ENCODE results near the gene SIRPA. TPM values are rescaled to one million over a fixed set of nuclear protein-coding genes. Genes with fewer than 3 reads are reported as not detected.

The SIRPA gene
- total and polyA plus RNA-seq, 2 of the 8 experiments (the other 6 are each of a cell fraction or from before 2014, with no cell fraction given), result 3.9 to 4.3 TPM

- H2AK5ac ChIP-seq (ENCODE audit: low read depth, low read length), result no peak overlapping the region
- TF ChIP-seq EGR1 (IDR thresholded peaks at IDR 0.05; ENCODE audit: borderline replicate concordance, low read depth, low read length) (no peak), POLR2AphosphoS5 (IDR thresholded peaks at IDR 0.05; ENCODE audit: low read depth, low read length) (no peak), CEBPB (IDR thresholded peaks at IDR 0.05; ENCODE audit: low read depth, low read length) (no peak), NRF1 (IDR thresholded peaks at IDR 0.05; ENCODE audit: low read depth, low read length) (no peak), TEAD4 (IDR thresholded peaks at IDR 0.05; ENCODE audit: low read depth, low read length) (no peak), SIX5 (IDR thresholded peaks at IDR 0.05; ENCODE audit: low read depth, low read length) (no peak), TBP (IDR thresholded peaks at IDR 0.05; ENCODE audit: low read depth, low read length) (no peak), SIN3A (conservative IDR thresholded peaks at IDR 0.05 in 1 of 2, IDR thresholded peaks at IDR 0.05 in 1 of 2; ENCODE audit: low read depth in 1 of 2, low read length in 2 of 2) (no peak), CHD1 (IDR thresholded peaks at IDR 0.05; ENCODE audit: low read depth, low read length) (no peak), KDM4A (IDR thresholded peaks at IDR 0.05; ENCODE audit: low read depth, low read length, severe bottlenecking) (no peak), RBBP5 (IDR thresholded peaks at IDR 0.05; ENCODE audit: borderline replicate concordance, low read depth, low read length) (no peak), GTF2F1 (IDR thresholded peaks at IDR 0.05; ENCODE audit: borderline replicate concordance, low read depth, low read length) (no peak), KDM1A (IDR thresholded peaks at IDR 0.05; ENCODE audit: borderline replicate concordance, low read length) (no peak)
Measured at GRCh38 chr20:1874450-1875182, 20.6 kb upstream of the SIRPA start.

More at GRCh38 chr20:1874450-1875182, 20.6 kb upstream of the SIRPA start:
- Histone ChIP-seq H3K23ac (ENCODE audit: insufficient read length) (no peak overlapping the region), H3K79me1 (ENCODE audit: low read depth, low read length) (no peaks in the 10 kb centered on the region; the same call in 1 of the 2 replicates), H3K4ac (replicated peaks; ENCODE audit: insufficient read length, low read depth, low read length) (no peak overlapping the region), H4K20me1 (replicated peaks in 1 of 2; ENCODE audit: control insufficient read depth in 1 of 2, insufficient read depth in 2 of 2, low read length in 2 of 2) (no peaks in the 10 kb centered on the region), H2BK5ac (ENCODE audit: low read depth, low read length) (no peak overlapping the region), H4K5ac (ENCODE audit: insufficient read length, low read depth, low read length) (no peak overlapping the region), H3K4me1 (replicated peaks in 1 of 4; ENCODE audit: control insufficient read depth in 3 of 4, insufficient read depth in 4 of 4, low read length in 3 of 4) (peaks cover 0 to 3% (median 0%) of the 10 kb centered on the region in 4 experiments; a peak in 1 of 7 replicates), H3K23me2 (ENCODE audit: low read depth, low read length) (peaks cover 2% of the 10 kb centered on the region; the same call in 1 of the 2 replicates), H3K79me2 (ENCODE audit: control insufficient read depth in 1 of 2, insufficient read depth in 2 of 2, low read length in 2 of 2) (no peaks in the 10 kb centered on the region), H3K27ac (ENCODE audit: low read depth, low read length) (no peak overlapping the region), H3K56ac (replicated peaks; ENCODE audit: insufficient read length, low read depth, low read length) (no peak overlapping the region), H3K18ac (ENCODE audit: extremely low read depth, low read length) (no peak overlapping the region; the same call in 1 of the 2 replicates), H3K27me3 (replicated peaks in 1 of 4; ENCODE audit: control insufficient read depth in 3 of 4, extremely low read depth in 1 of 4, insufficient read depth in 3 of 4, low read length in 3 of 4) (no peaks in the 10 kb centered on the region), H2BK20ac (ENCODE audit: low read length) (no peak overlapping the region), H2AFZ (ENCODE audit: low read length) (no peak overlapping the region), H3K36me3 (ENCODE audit: control insufficient read depth in 2 of 4, insufficient read depth in 4 of 4, low read length in 3 of 4) (no peaks in the 10 kb centered on the region), H2BK15ac (ENCODE audit: low read length) (no peak overlapping the region), H3K14ac (ENCODE audit: insufficient read length) (no peak overlapping the region), H2BK120ac (replicated peaks; ENCODE audit: low read depth, low read length) (no peak overlapping the region), H4K8ac (ENCODE audit: extremely low read depth, insufficient read depth, low read length) (no peak overlapping the region), H4K91ac (replicated peaks; ENCODE audit: insufficient read length, low read length) (no peak overlapping the region), H3K4me2 (ENCODE audit: insufficient read depth in 1 of 2, low read depth in 2 of 2, low read length in 2 of 2) (no peak overlapping the region), H3K4me3 (ENCODE audit: extremely low read depth in 1 of 4, insufficient read depth in 2 of 4, low read depth in 3 of 4, low read length in 4 of 4) (no peak overlapping the region), H3K9me3 (ENCODE audit: insufficient read depth in 2 of 2, low read depth in 1 of 2, low read length in 1 of 2) (no peaks in the 10 kb centered on the region), H2BK12ac (ENCODE audit: low read depth, low read length) (0 out of 2 replicates have a peak overlapping the region, but pooled peaks have one; percentile 60), H3K9ac (replicated peaks in 1 of 4; ENCODE audit: extremely low read depth in 1 of 4, low read depth in 3 of 4, low read length in 3 of 4) (no peak overlapping the region; a peak in 1 of 7 replicates)
- CTCF ChIA-PET (ENCODE audit: partially characterized antibody), result interaction anchor here (1.0 to 1.6 kb wide), 3 partner anchors 24 to 111 kb away, joined by 3 to 4 read pairs (median 3); no protein-coding TSS in a partner anchor
- 90% methylated on average over 19 of the region's 19 CpGs; no CpG with 5 or more reads in 1 of the 2 experiments for WGBS, 2 experiments (ENCODE audit: extremely low coverage in 1 of 2, insufficient coverage in 1 of 2, insufficient read length in 1 of 2, insufficient replicate concordance in 2 of 2, low coverage in 1 of 2, low lambda C conversion rate in 2 of 2, missing lambda C conversion rate in 1 of 2)
- FAIRE-seq (no peak), DNase-seq (ENCODE audit: low read depth in 1 of 2, low spot score in 2 of 2) (no peak)
- POLR2A ChIA-PET (ENCODE audit: partially characterized antibody), result interaction anchor here (0.9 to 1.2 kb wide), 3 partner anchors 10 to 72 kb away, joined by 3 read pairs; no protein-coding TSS in a partner anchor
